ENCODE data around the gene MRPS6.

GRCh38 chr21:34073749-34074282, 438 bp downstream of the MRPS6 start:
- TF ChIP-seq CTCF (IDR thresholded peaks at IDR 0.05; ENCODE audit: poor library complexity) (no peak), EZH2 (IDR thresholded peaks at IDR 0.05; ENCODE audit: borderline replicate concordance) (no peak), EZH2phosphoT487 (IDR thresholded peaks at IDR 0.05; ENCODE audit: low read depth, severe bottlenecking, unreplicated experiment) (no peak)

Measured in hepatocyte (in vitro differentiated cells).